ENCODE results near the gene FNDC3A.

GRCh38 chr13:49071341-49071937, 95.7 kb downstream of the FNDC3A start:
- no peak for TF ChIP-seq POLR2A (IDR thresholded peaks at IDR 0.05)
- TF ChIP-seq CTCF (IDR thresholded peaks at IDR 0.05): no peak

Measured in thyroid gland (tissue), 4 donors.